Uterus (tissue), 2 donors: ENCODE measurements around the gene COL4A2.

Experiments
- POLR2A ChIP-seq, 2 donors: fragments of 450-650 bp; IDR thresholded peaks; one replicate each; pipeline ENCODE4 v1.6.1; 2016; ENCODE audit warnings: antibody characterized with exemption in 2 of 2, mild to moderate bottlenecking in 1 of 2, moderate library complexity in 1 of 2
- TF ChIP-seq, protein P1 (sequence below), 4 experiments: fragments of 200-600 bp in 2 of 4; fragments of 450-650 bp in 2 of 4; sonication (generic) in 2 of 4; IDR thresholded peaks; one replicate each; pipeline ENCODE4 v1.5.1; 2016 to 2019; ENCODE audit warnings: antibody characterized with exemption in 4 of 4, mild to moderate bottlenecking in 2 of 4, moderate library complexity in 1 of 4

DNA sequence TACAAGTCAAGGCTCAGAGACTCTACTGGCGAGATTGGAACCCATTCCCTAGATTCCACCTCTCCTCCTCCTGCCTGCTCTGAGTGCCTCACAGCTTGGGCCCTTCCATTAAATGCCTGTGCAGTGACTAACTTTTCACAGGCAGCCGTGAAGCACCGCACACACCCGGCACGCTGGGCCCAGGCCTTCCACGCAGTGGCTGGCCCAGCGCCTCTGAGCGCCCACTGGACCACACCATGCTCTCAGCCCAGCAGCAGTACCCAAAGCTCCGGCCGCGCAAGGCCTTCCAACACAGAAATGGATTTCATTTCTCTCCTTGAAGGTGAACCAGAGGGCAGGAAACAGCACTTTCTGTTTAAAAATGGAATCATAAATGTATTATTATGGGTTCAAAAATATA, 228.4 kb downstream of the COL4A2 start:
- TF ChIP-seq POLR2A (IDR thresholded peaks at IDR 0.05), result no peak
- TF ChIP-seq, protein P1, sequence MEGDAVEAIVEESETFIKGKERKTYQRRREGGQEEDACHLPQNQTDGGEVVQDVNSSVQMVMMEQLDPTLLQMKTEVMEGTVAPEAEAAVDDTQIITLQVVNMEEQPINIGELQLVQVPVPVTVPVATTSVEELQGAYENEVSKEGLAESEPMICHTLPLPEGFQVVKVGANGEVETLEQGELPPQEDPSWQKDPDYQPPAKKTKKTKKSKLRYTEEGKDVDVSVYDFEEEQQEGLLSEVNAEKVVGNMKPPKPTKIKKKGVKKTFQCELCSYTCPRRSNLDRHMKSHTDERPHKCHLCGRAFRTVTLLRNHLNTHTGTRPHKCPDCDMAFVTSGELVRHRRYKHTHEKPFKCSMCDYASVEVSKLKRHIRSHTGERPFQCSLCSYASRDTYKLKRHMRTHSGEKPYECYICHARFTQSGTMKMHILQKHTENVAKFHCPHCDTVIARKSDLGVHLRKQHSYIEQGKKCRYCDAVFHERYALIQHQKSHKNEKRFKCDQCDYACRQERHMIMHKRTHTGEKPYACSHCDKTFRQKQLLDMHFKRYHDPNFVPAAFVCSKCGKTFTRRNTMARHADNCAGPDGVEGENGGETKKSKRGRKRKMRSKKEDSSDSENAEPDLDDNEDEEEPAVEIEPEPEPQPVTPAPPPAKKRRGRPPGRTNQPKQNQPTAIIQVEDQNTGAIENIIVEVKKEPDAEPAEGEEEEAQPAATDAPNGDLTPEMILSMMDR (IDR thresholded peaks at IDR 0.05), result no peak
